Gastroesophageal sphincter (tissue), 4 donors: ENCODE data around the gene DNAJB6. TPM values are rescaled to one million over a fixed set of nuclear protein-coding genes. Genes with fewer than 3 reads are reported as not detected.

Experiments used
- ATAC-seq: fragments of 150-250 bp; one replicate; pipeline ENCODE4 v1.9.1; 2016; ENCODE audit warnings: mild to moderate bottlenecking, moderate library complexity
- H3K27ac ChIP-seq, 4 donors: fragments of 200-600 bp; sonication (generic) in 3 of 4; 1 replicate in 3 of 4; 2 replicates in 1 of 4; pipeline ENCODE4 v1.5.1; 2016 to 2019
- H3K27me3 ChIP-seq: fragments of 200-600 bp; sonication (generic); one replicate; pipeline ENCODE4 v1.5.1; 2019
- H3K36me3 ChIP-seq, 2 donors: fragments of 200-600 bp; sonication (generic); one replicate each; pipeline ENCODE4 v1.5.1; 2019; ENCODE audit warnings: control low read depth in 1 of 2
- H3K4me1 ChIP-seq, 3 donors: fragments of 200-600 bp; sonication (generic); 1 replicate in 2 of 3; 2 replicates in 1 of 3; pipeline ENCODE4 v1.5.1; 2016 to 2019; ENCODE audit warnings: control low read depth in 2 of 3
- H3K4me3 ChIP-seq, 2 donors: fragments of 200-600 bp; sonication (generic); one replicate each; pipeline ENCODE4 v1.5.1; 2019; ENCODE audit warnings: mild to moderate bottlenecking in 1 of 2, moderate library complexity in 1 of 2
- H3K9me3 ChIP-seq, 3 donors: fragments of 200-600 bp; sonication (generic); one replicate each; pipeline ENCODE4 v1.5.1; 2017 to 2019; ENCODE audit warnings: control low read depth in 2 of 3
- CTCF ChIP-seq, 4 experiments: fragments of 200-600 bp in 2 of 4; fragments of 450-650 bp in 2 of 4; sonication (generic) in 1 of 4; IDR thresholded peaks; one replicate each; pipeline ENCODE4 v1.5.1; 2017 to 2019; ENCODE audit warnings: antibody characterized with exemption in 4 of 4, mild to moderate bottlenecking in 2 of 4, moderate library complexity in 2 of 4
- EP300 ChIP-seq: sonication (generic); formaldehyde crosslinking; IDR thresholded peaks from one replicate; pipeline ENCODE4 v1.6.1; 2017; ENCODE audit warnings: antibody characterized with exemption, mild to moderate bottlenecking
- POLR2A ChIP-seq, 2 donors: fragments of 450-650 bp; IDR thresholded peaks; one replicate each; pipeline ENCODE4 v1.6.1; 2017; ENCODE audit warnings: antibody characterized with exemption in 2 of 2, mild to moderate bottlenecking in 2 of 2, moderate library complexity in 1 of 2
- POLR2AphosphoS5 ChIP-seq: sonication (generic); formaldehyde crosslinking; IDR thresholded peaks from one replicate; pipeline ENCODE4 v1.6.1; 2017; ENCODE audit warnings: antibody characterized with exemption
- WGBS, 2 donors: methylation state at CpG; one replicate each; pipeline ENCODE4 v1.1.5; 2018; ENCODE audit warnings: low coverage in 1 of 2; 5-methylcytosine and 5-hydroxymethylcytosine counted together
- total RNA-seq, 4 donors: library from RNA; depleted of rRNA; stranded (reverse); fragments of >200 nt; gene quantifications; one replicate each; pipeline ENCODE4 v1.1.0, GENCODE V29; 2016

Gene DNAJB6
- total RNA-seq, 4 donors from 2014 or later: 117 to 195 (median 148) TPM

- no peak overlapping the region for H3K27ac ChIP-seq
- H3K4me3 ChIP-seq: no peak overlapping the region
- no peaks in the 10 kb centered on the region for H3K9me3 ChIP-seq
- H3K4me1 ChIP-seq: no peaks in the 10 kb centered on the region
- peaks cover 58% of the 10 kb centered on the region for H3K27me3 ChIP-seq
- no peak for ATAC-seq
- WGBS, 2 donors: 80 to 97% methylated on average over 1 to 6 of the region's 42 CpGs
- no peaks in the 10 kb centered on the region for H3K36me3 ChIP-seq
- no peak for TF ChIP-seq POLR2A (IDR thresholded peaks at IDR 0.05)
- TF ChIP-seq EP300: no peak
- no peak for TF ChIP-seq POLR2AphosphoS5
- no peak for TF ChIP-seq CTCF (IDR thresholded peaks at IDR 0.05)
Measured at GRCh38 chr7:157442993-157443831, 106.4 kb downstream of the DNAJB6 start.

- H3K9me3 ChIP-seq: no peaks in the 10 kb centered on the region
- no peaks in the 10 kb centered on the region for H3K36me3 ChIP-seq
- no peak overlapping the region for H3K27ac ChIP-seq
- ATAC-seq: no peak
- no peak overlapping the region for H3K4me3 ChIP-seq
- H3K4me1 ChIP-seq: no peaks in the 10 kb centered on the region
- no peak for TF ChIP-seq EP300
- TF ChIP-seq POLR2AphosphoS5: no peak
- TF ChIP-seq CTCF (IDR thresholded peaks at IDR 0.05): no peak
- TF ChIP-seq POLR2A (IDR thresholded peaks at IDR 0.05): no peak
- 70% methylated on average over 7 of the region's 27 CpGs; no CpG with 5 or more reads in 1 of the 2 donors for WGBS, 2 donors
- H3K27me3 ChIP-seq: peaks cover 47% of the 10 kb centered on the region
Measured at GRCh38 chr7:157444011-157444842, 107.4 kb downstream of the DNAJB6 start.

- 76 to 100% methylated on average over 1 to 9 of the region's 9 CpGs for WGBS, 2 donors
- Histone ChIP-seq H3K36me3 (no peaks in the 10 kb centered on the region), H3K9me3 (peaks cover 0 to 4% (median 0%) of the 10 kb centered on the region in 3 donors), H3K4me1 (no peaks in the 10 kb centered on the region), H3K27me3 (peaks cover 42% of the 10 kb centered on the region), H3K27ac (no peak overlapping the region), H3K4me3 (no peak overlapping the region)
- no peak for ATAC-seq
- TF ChIP-seq EP300: no peak
- no peak for TF ChIP-seq POLR2AphosphoS5
- TF ChIP-seq CTCF (IDR thresholded peaks at IDR 0.05): no peak
- TF ChIP-seq POLR2A (IDR thresholded peaks at IDR 0.05): no peak
Measured at GRCh38 chr7:157444843-157445135, 108.0 kb downstream of the DNAJB6 start.

GRCh38 chr7:157445246-157445955 is 108.6 kb downstream of the DNAJB6 start:
- WGBS, 2 donors: 53% methylated on average over 4 of the region's 16 CpGs; no CpG with 5 or more reads in 1 of the 2 donors

More at GRCh38 chr7:157445246-157445955, 108.6 kb downstream of the DNAJB6 start:
- H3K4me1 ChIP-seq: no peaks in the 10 kb centered on the region
- no peaks in the 10 kb centered on the region for H3K36me3 ChIP-seq
- H3K9me3 ChIP-seq: peaks cover 0 to 4% (median 0%) of the 10 kb centered on the region in 3 donors
- ATAC-seq: no peak
- no peak overlapping the region for H3K27ac ChIP-seq
- H3K4me3 ChIP-seq: no peak overlapping the region
- TF ChIP-seq EP300: no peak
- TF ChIP-seq POLR2A (IDR thresholded peaks at IDR 0.05): no peak
- no peak for TF ChIP-seq POLR2AphosphoS5
- no peak for TF ChIP-seq CTCF (IDR thresholded peaks at IDR 0.05)
- H3K27me3 ChIP-seq: peaks cover 37% of the 10 kb centered on the region
